SK-N-MC (cell line): ENCODE results near the gene PI4KA.
A peak's percentile ranks its signal among the peaks of the same experiment; 100 is the strongest.

Experiments used
- DNase-seq: peaks from one replicate; pipeline ENCODE4 v3.0.0-alpha.2; 2011; ENCODE audit warnings: low read depth, low spot score
- H3K27ac ChIP-seq: fragments of 200-600 bp; sonication (generic); 2 replicates; pipeline ENCODE4 v1.5.1; 2016; ENCODE audit warnings: mixed run types
- H3K36me3 ChIP-seq: fragments of 200-600 bp; sonication (generic); 2 replicates; pipeline ENCODE4 v1.6.1; 2017; ENCODE audit warnings: antibody characterized with exemption, low read length, mixed read lengths; ENCODE audit not compliant: insufficient read depth
- H3K4me3 ChIP-seq: fragments of 200-600 bp; sonication (generic); 2 replicates; pipeline ENCODE4 v1.5.1; 2016
- H3K9ac ChIP-seq: fragments of 200-600 bp; sonication (generic); 2 replicates; pipeline ENCODE4 v1.8.0; 2017; ENCODE audit warnings: mixed run types, mixed read lengths; ENCODE audit not compliant: insufficient read length
- H3K9me3 ChIP-seq: fragments of 200-600 bp; sonication (generic); 2 replicates; pipeline ENCODE4 v1.6.1; 2017; ENCODE audit warnings: low read depth, mild to moderate bottlenecking, antibody characterized with exemption, low read length, moderate library complexity, mixed read lengths
- EZH2 ChIP-seq: fragments of 200-600 bp; sonication (generic); IDR thresholded peaks from one replicate; pipeline ENCODE4 v1.6.1; 2017; ENCODE audit warnings: antibody characterized with exemption
- FOXP2 ChIP-seq: optimal IDR thresholded peaks from 2 replicates; pipeline ENCODE3; 2011; ENCODE audit warnings: mild to moderate bottlenecking, moderate library complexity; ENCODE audit not compliant: insufficient read depth; ENCODE audit errors: extremely low read length, control extremely low read depth
- POLR2AphosphoS5 ChIP-seq: IDR thresholded peaks from 2 replicates; pipeline ENCODE4 v1.6.1; 2012; ENCODE audit warnings: mild to moderate bottlenecking, low read depth, low read length, borderline replicate concordance

The PI4KA gene

DNA sequence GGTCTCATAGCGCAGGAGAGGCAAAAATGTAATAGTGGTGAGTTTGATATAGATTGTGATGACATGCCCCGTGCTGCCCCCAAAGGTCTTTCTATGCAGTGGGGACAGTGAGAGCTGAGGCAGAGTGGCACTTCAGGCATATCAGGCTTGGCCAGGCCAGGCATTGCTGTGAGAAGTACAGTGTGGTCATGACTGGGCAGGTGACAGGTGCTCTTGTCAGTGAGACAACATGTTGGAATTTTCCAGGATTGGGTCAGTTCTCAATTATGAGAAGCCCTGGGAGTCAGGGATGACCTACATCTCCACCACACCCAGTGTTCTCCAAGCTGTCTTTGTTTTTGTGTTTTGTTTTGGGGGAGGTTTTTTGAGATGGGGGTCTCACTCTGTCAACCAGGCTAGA, 3.9 kb upstream of the PI4KA start:
- DNase-seq, result no peak
- TF ChIP-seq POLR2AphosphoS5 (no peak), EZH2 (no peak), FOXP2 (no peak)
- Histone ChIP-seq H3K4me3 (no peak overlapping the region), H3K27ac (no peak overlapping the region), H3K36me3 (no peaks in the 10 kb centered on the region; the same call in 1 of the 2 replicates), H3K9me3 (no peaks in the 10 kb centered on the region), H3K9ac (no peak overlapping the region)

DNA sequence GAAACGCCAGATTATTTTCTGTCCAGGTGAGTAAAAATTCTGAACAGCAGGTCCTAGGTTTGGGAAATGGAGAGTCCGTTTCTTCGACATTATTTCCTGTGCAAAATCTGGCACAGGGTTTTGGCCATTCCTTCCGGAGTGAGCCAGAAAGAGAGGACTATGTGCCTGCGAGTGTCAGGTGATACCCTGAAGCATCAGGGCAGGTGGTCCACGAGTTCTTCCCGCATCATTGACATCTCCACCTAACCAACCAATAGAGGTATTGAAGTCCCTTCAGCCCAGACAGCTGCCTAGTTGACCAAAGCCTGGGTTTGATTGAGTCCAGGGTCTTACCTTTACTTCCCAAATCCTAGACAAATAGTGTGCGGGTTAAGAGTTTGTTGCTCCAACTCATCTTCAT, 1.0 kb upstream of the PI4KA start:
- Histone ChIP-seq H3K9ac (peak overlapping the region; percentile 95), H3K4me3 (peak overlapping the region; percentile 98), H3K27ac (no peak overlapping the region), H3K36me3 (no peaks in the 10 kb centered on the region; the same call in 1 of the 2 replicates), H3K9me3 (no peaks in the 10 kb centered on the region)
- TF ChIP-seq EZH2 (no peak), POLR2AphosphoS5 (no peak), FOXP2 (no peak)
- DNase-seq, result no peak

DNA sequence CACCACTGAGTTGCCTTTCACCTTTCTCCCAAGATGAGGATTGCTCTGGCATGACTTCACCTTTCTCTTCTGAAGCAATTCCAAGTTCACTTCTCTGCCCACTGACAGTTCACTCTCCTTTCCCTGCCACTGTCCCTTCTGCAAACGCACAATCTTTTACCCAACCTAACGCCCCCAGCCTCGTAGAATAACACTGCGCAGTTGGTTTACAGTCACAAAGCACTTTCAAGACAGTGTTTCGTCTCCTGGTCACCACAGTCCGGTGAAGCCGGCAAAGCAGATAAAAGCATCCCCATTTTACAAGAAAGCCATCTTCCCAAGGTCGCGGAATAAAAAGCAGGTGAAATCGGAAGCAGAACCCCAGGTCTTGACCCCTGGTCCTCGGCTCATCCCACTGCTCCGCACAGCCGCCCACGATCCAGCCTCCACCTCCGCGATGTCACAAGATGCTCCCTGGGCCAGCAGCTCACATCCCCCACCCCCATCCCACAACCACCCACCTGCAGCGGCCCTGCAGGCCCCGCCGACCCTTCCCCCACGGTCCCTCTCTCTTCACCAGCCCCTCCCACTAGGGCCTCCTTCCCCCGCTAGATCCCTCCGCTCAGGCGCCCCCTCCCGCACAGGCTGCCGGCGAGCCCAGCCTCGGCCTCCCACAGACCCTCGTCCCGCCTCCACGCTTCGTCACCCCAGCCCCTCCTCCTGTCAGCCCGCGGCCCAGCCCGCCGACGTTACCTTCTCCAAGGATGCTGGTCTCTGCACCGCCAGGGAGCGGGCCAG, 585 bp downstream of the PI4KA start:
- peak; percentile 16 for DNase-seq
- Histone ChIP-seq H3K27ac (no peak overlapping the region), H3K9me3 (no peaks in the 10 kb centered on the region), H3K36me3 (no peaks in the 10 kb centered on the region), H3K9ac (peak overlapping the region; percentile 80), H3K4me3 (peak overlapping the region; percentile 98)
- no peak for TF ChIP-seq POLR2AphosphoS5
- no peak for TF ChIP-seq FOXP2
- TF ChIP-seq EZH2, result no peak

- Histone ChIP-seq H3K4me3 (peak overlapping the region; percentile 98), H3K9ac (peak overlapping the region; percentile 80), H3K9me3 (no peaks in the 10 kb centered on the region), H3K27ac (no peak overlapping the region), H3K36me3 (no peaks in the 10 kb centered on the region)
- TF ChIP-seq POLR2AphosphoS5, result no peak
- no peak for TF ChIP-seq EZH2
- TF ChIP-seq FOXP2, result no peak
- no peak for DNase-seq
These were observed 1.4 kb downstream of the PI4KA start for GRCh38 chr22:20857247-20857643.

GRCh38 chr22:20853236-20853660, 5.4 kb downstream of the PI4KA start:
- no peak overlapping the region for H3K27ac ChIP-seq
- no peak for DNase-seq
- H3K36me3 ChIP-seq, result no peaks in the 10 kb centered on the region
- no peaks in the 10 kb centered on the region for H3K9me3 ChIP-seq
- no peak for TF ChIP-seq EZH2
- TF ChIP-seq FOXP2, result no peak
- no peak overlapping the region for H3K9ac ChIP-seq
- no peak overlapping the region for H3K4me3 ChIP-seq

- Histone ChIP-seq H3K4me3 (no peak overlapping the region), H3K36me3 (no peaks in the 10 kb centered on the region), H3K9ac (no peak overlapping the region), H3K9me3 (no peaks in the 10 kb centered on the region), H3K27ac (no peak overlapping the region)
- DNase-seq, result no peak
- TF ChIP-seq POLR2AphosphoS5 (no peak), FOXP2 (no peak), EZH2 (no peak)
These were observed 6.1 kb downstream of the PI4KA start for GRCh38 chr22:20852503-20852902.

DNA sequence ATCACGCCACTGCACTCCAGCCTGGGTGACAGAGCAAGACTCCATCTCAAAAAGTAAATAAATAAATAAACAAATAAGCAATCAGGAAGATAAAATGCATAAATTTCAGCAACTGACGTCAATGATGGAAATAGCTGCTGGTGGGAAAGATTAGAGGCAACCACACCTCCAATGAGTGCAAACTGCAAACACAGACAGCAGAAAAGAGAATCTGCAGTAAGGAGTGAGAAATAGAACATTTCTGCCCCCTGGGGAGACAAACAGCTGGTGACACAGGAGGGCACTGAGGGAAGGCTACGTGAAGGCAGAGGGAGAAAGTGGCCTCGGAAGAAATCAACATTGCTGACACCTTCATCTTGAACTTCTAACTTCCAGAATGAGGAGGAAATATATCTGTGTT, 6.5 kb downstream of the PI4KA start:
- DNase-seq, result no peak
- TF ChIP-seq FOXP2 (no peak), EZH2 (no peak), POLR2AphosphoS5 (no peak)
- no peak overlapping the region for H3K9ac ChIP-seq

GRCh38 chr22:20847318-20847822, 11.2 kb downstream of the PI4KA start:
- TF ChIP-seq EZH2 (no peak), FOXP2 (no peak), POLR2AphosphoS5 (no peak)
- Histone ChIP-seq H3K9ac (no peak overlapping the region), H3K4me3 (no peak overlapping the region), H3K9me3 (no peaks in the 10 kb centered on the region), H3K27ac (no peak overlapping the region), H3K36me3 (no peaks in the 10 kb centered on the region)
- no peak for DNase-seq

More for the DNA sequence above, 6.5 kb downstream of the PI4KA start:
- Histone ChIP-seq H3K9me3 (no peaks in the 10 kb centered on the region), H3K36me3 (no peaks in the 10 kb centered on the region), H3K4me3 (no peak overlapping the region), H3K27ac (no peak overlapping the region)
